Mesenchymal stem cell (in vitro differentiated cells and primary cell): ENCODE results near the gene ARHGAP18.

ENCODE experiments used
- DNase-seq: peaks from one replicate; pipeline ENCODE4 v3.0.0-alpha.2; 2013
- H2AFZ ChIP-seq: one replicate; pipeline ENCODE4 v1.6.1; 2013; ENCODE audit warnings: low read depth, mild to moderate bottlenecking, control low read depth, inconsistent platforms, low read length, moderate library complexity
- H2AK5ac ChIP-seq: 2 replicates; pipeline ENCODE4 v1.6.1; 2013; ENCODE audit warnings: low read length, moderate library complexity, mild to moderate bottlenecking, inconsistent platforms; ENCODE audit not compliant: severe bottlenecking
- H2BK120ac ChIP-seq: one replicate; pipeline ENCODE4 v1.6.1; 2013; ENCODE audit warnings: low read depth, mild to moderate bottlenecking, inconsistent platforms, low read length, moderate library complexity
- H2BK12ac ChIP-seq, 2 experiments: one replicate each; pipeline ENCODE4 v1.6.1; 2013; ENCODE audit warnings: inconsistent platforms in 2 of 2, low read length in 2 of 2, mild to moderate bottlenecking in 2 of 2, moderate library complexity in 2 of 2, control low read depth in 1 of 2
- H2BK15ac ChIP-seq: one replicate; pipeline ENCODE4 v1.6.1; 2013; ENCODE audit warnings: mild to moderate bottlenecking, low read depth, inconsistent platforms; ENCODE audit not compliant: poor library complexity, severe bottlenecking
- H2BK5ac ChIP-seq: 2 replicates; pipeline ENCODE4 v1.6.1; 2013; ENCODE audit warnings: low read depth, mild to moderate bottlenecking, low read length, control low read depth, inconsistent platforms; ENCODE audit not compliant: poor library complexity, severe bottlenecking
- H3K14ac ChIP-seq, 2 experiments: one replicate each; pipeline ENCODE4 v1.6.1; 2013; ENCODE audit warnings: inconsistent platforms in 2 of 2, low read length in 2 of 2, control low read depth in 1 of 2, mild to moderate bottlenecking in 1 of 2, moderate library complexity in 1 of 2
- H3K18ac ChIP-seq, 2 experiments: one replicate each; pipeline ENCODE4 v1.6.1; 2013; ENCODE audit warnings: inconsistent platforms in 2 of 2, low read length in 2 of 2, control low read depth in 1 of 2, low read depth in 1 of 2, mild to moderate bottlenecking in 1 of 2
- H3K23ac ChIP-seq, 2 experiments: one replicate each; pipeline ENCODE4 v1.6.1; 2013; ENCODE audit warnings: inconsistent platforms in 2 of 2, low read length in 2 of 2, mild to moderate bottlenecking in 2 of 2, moderate library complexity in 2 of 2, control low read depth in 1 of 2
- H3K27ac ChIP-seq: 2 replicates; pipeline ENCODE4 v1.5.1; 2013; ENCODE audit warnings: mild to moderate bottlenecking, moderate library complexity, low read length, control low read depth, inconsistent platforms; ENCODE audit not compliant: poor library complexity, severe bottlenecking
- H3K27me3 ChIP-seq, 2 experiments: 2 replicates each; pipeline versions ENCODE4 v1.6.1 to v1.7.0; 2013; ENCODE audit warnings: low read length in 2 of 2, mild to moderate bottlenecking in 2 of 2, moderate library complexity in 2 of 2, control low read depth in 1 of 2, inconsistent platforms in 1 of 2; ENCODE audit not compliant: control insufficient read depth in 1 of 2, insufficient read depth in 1 of 2
- H3K36me3 ChIP-seq, 2 experiments: 2 replicates each; pipeline versions ENCODE4 v1.6.1 to v1.7.0; 2013; ENCODE audit warnings: low read length in 2 of 2, control low read depth in 1 of 2, inconsistent platforms in 1 of 2, low read depth in 1 of 2, mild to moderate bottlenecking in 1 of 2; ENCODE audit not compliant: insufficient read depth in 2 of 2, control insufficient read depth in 1 of 2
- H3K4ac ChIP-seq, 2 experiments: one replicate each; pipeline ENCODE4 v1.6.1; 2013; ENCODE audit warnings: inconsistent platforms in 2 of 2, low read length in 2 of 2, mild to moderate bottlenecking in 2 of 2, moderate library complexity in 2 of 2, control low read depth in 1 of 2, low read depth in 1 of 2
- H3K4me1 ChIP-seq: 2 replicates; pipeline ENCODE4 v1.6.1; 2013; ENCODE audit warnings: low read depth, low read length, control low read depth; ENCODE audit not compliant: control insufficient read depth, insufficient read depth
- H3K4me2 ChIP-seq: 2 replicates; pipeline ENCODE4 v1.6.1; 2013; ENCODE audit warnings: low read length, mild to moderate bottlenecking, inconsistent platforms; ENCODE audit not compliant: poor library complexity, severe bottlenecking
- H3K4me3 ChIP-seq, 2 experiments: 2 replicates each; pipeline versions ENCODE4 v1.5.1 to v1.7.0; 2013; ENCODE audit warnings: low read length in 2 of 2, mild to moderate bottlenecking in 2 of 2, control low read depth in 1 of 2, low read depth in 1 of 2; ENCODE audit not compliant: insufficient read depth in 1 of 2
- H3K79me1 ChIP-seq: replicated peaks from 2 replicates; pipeline ENCODE4 v1.6.1; 2013; ENCODE audit warnings: mild to moderate bottlenecking, control low read depth, low read length, inconsistent platforms; ENCODE audit not compliant: poor library complexity, severe bottlenecking
- H3K9ac ChIP-seq: 2 replicates; pipeline ENCODE4 v1.7.0; 2013; ENCODE audit warnings: mild to moderate bottlenecking, low read length, moderate library complexity
- H3K9me3 ChIP-seq: 2 replicates; pipeline ENCODE4 v1.7.0; 2013; ENCODE audit warnings: mild to moderate bottlenecking, low read length; ENCODE audit not compliant: control insufficient read depth
- H4K8ac ChIP-seq: one replicate; pipeline ENCODE4 v1.6.1; 2013; ENCODE audit warnings: inconsistent platforms, mild to moderate bottlenecking, low read length, moderate library complexity
- H4K91ac ChIP-seq: one replicate; pipeline ENCODE4 v1.6.1; 2013; ENCODE audit warnings: mild to moderate bottlenecking, low read length, inconsistent platforms
- WGBS: methylation state at CpG from one replicate; pipeline ENCODE4 v1.1.7; 2013; ENCODE audit warnings: mixed read lengths; 5-methylcytosine and 5-hydroxymethylcytosine counted together

The ARHGAP18 gene

GRCh38 chr6:129620234-129620610 is 89.8 kb downstream of the ARHGAP18 start:
- peaks cover 8% of the 10 kb centered on the region for H3K79me1 ChIP-seq
- no peak overlapping the region for H2BK5ac ChIP-seq
- no peak overlapping the region for H3K4ac ChIP-seq
- no peak overlapping the region for H2AK5ac ChIP-seq
- H2BK12ac ChIP-seq = no peak overlapping the region
- no peaks in the 10 kb centered on the region for H3K27me3 ChIP-seq
- H3K36me3 ChIP-seq = peaks cover 6 to 47% of the 10 kb centered on the region in 2 experiments
- no peak overlapping the region for H3K9ac ChIP-seq
- H3K4me3 ChIP-seq = no peak overlapping the region
- H4K91ac ChIP-seq = no peak overlapping the region
- H2AFZ ChIP-seq = no peak overlapping the region
- H3K4me1 ChIP-seq = no peaks in the 10 kb centered on the region
- no peak overlapping the region for H2BK15ac ChIP-seq
- H3K27ac ChIP-seq = no peak overlapping the region
- H3K9me3 ChIP-seq = no peaks in the 10 kb centered on the region
- no peak overlapping the region for H3K23ac ChIP-seq
- H4K8ac ChIP-seq = no peak overlapping the region
- H3K18ac ChIP-seq = no peak overlapping the region
- DNase-seq = no peak
- H2BK120ac ChIP-seq = no peak overlapping the region
- no peak overlapping the region for H3K4me2 ChIP-seq
- no peak overlapping the region for H3K14ac ChIP-seq

GRCh38 chr6:129619579-129620233 is 90.3 kb downstream of the ARHGAP18 start:
- Histone ChIP-seq H3K4ac (no peak overlapping the region), H3K4me1 (no peaks in the 10 kb centered on the region), H4K91ac (no peak overlapping the region), H3K23ac (no peak overlapping the region), H4K8ac (no peak overlapping the region), H3K79me1 (peaks cover 11% of the 10 kb centered on the region), H3K4me2 (no peak overlapping the region), H2BK120ac (no peak overlapping the region), H3K27ac (no peak overlapping the region), H2BK15ac (no peak overlapping the region), H3K9me3 (no peaks in the 10 kb centered on the region), H3K9ac (no peak overlapping the region), H2BK5ac (no peak overlapping the region), H3K18ac (no peak overlapping the region), H3K14ac (no peak overlapping the region), H2BK12ac (no peak overlapping the region), H3K27me3 (no peaks in the 10 kb centered on the region), H2AK5ac (no peak overlapping the region), H2AFZ (no peak overlapping the region), H3K36me3 (peaks cover 6 to 52% of the 10 kb centered on the region in 2 experiments), H3K4me3 (no peak overlapping the region)
- 100% methylated on average over 1 of the region's 2 CpGs for whole genome bisulfite sequencing
- no peak for DNase-seq

GRCh38 chr6:129617986-129618385 is 92.0 kb downstream of the ARHGAP18 start:
- H2BK15ac ChIP-seq = no peak overlapping the region
- H2AK5ac ChIP-seq = no peak overlapping the region
- DNase-seq = no peak
- no peak overlapping the region for H2BK120ac ChIP-seq
- H3K18ac ChIP-seq = no peak overlapping the region
- H3K36me3 ChIP-seq = peaks cover 3 to 44% of the 10 kb centered on the region in 2 experiments
- no peak overlapping the region for H3K4me2 ChIP-seq
- no peaks in the 10 kb centered on the region for H3K9me3 ChIP-seq
- H3K14ac ChIP-seq = no peak overlapping the region
- H2AFZ ChIP-seq = no peak overlapping the region
- no peak overlapping the region for H2BK5ac ChIP-seq
- H3K79me1 ChIP-seq = peaks cover 10% of the 10 kb centered on the region
- no peak overlapping the region for H2BK12ac ChIP-seq
- no peak overlapping the region for H3K9ac ChIP-seq
- no peaks in the 10 kb centered on the region for H3K4me1 ChIP-seq
- no peaks in the 10 kb centered on the region for H3K27me3 ChIP-seq
- no peak overlapping the region for H3K4ac ChIP-seq
- no peak overlapping the region for H3K4me3 ChIP-seq
- no peak overlapping the region for H4K8ac ChIP-seq
- H3K27ac ChIP-seq = no peak overlapping the region
- H3K23ac ChIP-seq = no peak overlapping the region
- H4K91ac ChIP-seq = no peak overlapping the region

GRCh38 chr6:129615496-129615895 is 94.5 kb downstream of the ARHGAP18 start:
- H3K4me3 ChIP-seq = no peak overlapping the region
- no peak overlapping the region for H2AK5ac ChIP-seq

More at GRCh38 chr6:129615496-129615895, 94.5 kb downstream of the ARHGAP18 start:
- H3K14ac ChIP-seq = no peak overlapping the region
- H3K36me3 ChIP-seq = peaks cover 8 to 49% of the 10 kb centered on the region in 2 experiments
- H2BK120ac ChIP-seq = no peak overlapping the region
- H2BK15ac ChIP-seq = no peak overlapping the region
- no peaks in the 10 kb centered on the region for H3K9me3 ChIP-seq
- WGBS = 90% methylated on average over 2 of the region's 3 CpGs
- no peak overlapping the region for H3K27ac ChIP-seq
- no peak overlapping the region for H2AFZ ChIP-seq
- H3K4ac ChIP-seq = no peak overlapping the region
- no peak overlapping the region for H2BK12ac ChIP-seq
- H3K4me1 ChIP-seq = peaks cover 2% of the 10 kb centered on the region
- H4K91ac ChIP-seq = no peak overlapping the region
- DNase-seq = no peak
- no peak overlapping the region for H3K4me2 ChIP-seq
- no peak overlapping the region for H3K23ac ChIP-seq
- no peak overlapping the region for H2BK5ac ChIP-seq
- H3K9ac ChIP-seq = no peak overlapping the region
- no peak overlapping the region for H3K18ac ChIP-seq
- no peak overlapping the region for H4K8ac ChIP-seq
- no peaks in the 10 kb centered on the region for H3K27me3 ChIP-seq
- H3K79me1 ChIP-seq = peaks cover 10% of the 10 kb centered on the region
